ENCODE measurements around the gene ASB7. TPM values are rescaled to one million over a fixed set of nuclear protein-coding genes. Genes with fewer than 3 reads are reported as not detected.

Gene ASB7
- total RNA-seq, 1 donor from 2014 or later: 6.8 TPM

- ATAC-seq (no peak), DNase-seq (no peak)
- intact Hi-C loops (cut with micrococcal nuclease): no loop called here
These were observed 35.9 kb downstream of the ASB7 start for GRCh38 chr15:100638177-100638730.

- ATAC-seq: no peak
- intact Hi-C loops (cut with micrococcal nuclease): no loop called here
- no peak for DNase-seq
These were observed 40.0 kb downstream of the ASB7 start for GRCh38 chr15:100642213-100642949.

- ATAC-seq (no peak), DNase-seq (no peak)
- intact Hi-C loops (cut with micrococcal nuclease): no loop called here
These were observed 40.6 kb downstream of the ASB7 start for GRCh38 chr15:100642950-100643338.

GRCh38 chr15:100645671-100646070, 43.3 kb downstream of the ASB7 start:
- ATAC-seq (no peak), DNase-seq (no peak)
- intact Hi-C loops (cut with micrococcal nuclease): no loop called here

- no peak for DNase-seq
- intact Hi-C loops (cut with micrococcal nuclease): no loop called here
These were observed 46.6 kb downstream of the ASB7 start for GRCh38 chr15:100648951-100649350.

GRCh38 chr15:100650685-100651084, 48.3 kb downstream of the ASB7 start:
- intact Hi-C loops (cut with micrococcal nuclease): no loop called here
- ATAC-seq: no peak
- DNase-seq: no peak

More at GRCh38 chr15:100648951-100649350, 46.6 kb downstream of the ASB7 start:
- ATAC-seq: no peak

- intact Hi-C loops (cut with micrococcal nuclease): no loop called here
- DNase-seq (no peak), ATAC-seq (peak; percentile 81)
These were observed 48.9 kb downstream of the ASB7 start for GRCh38 chr15:100651253-100651652.

- intact Hi-C loops (cut with micrococcal nuclease): no loop called here
- DNase-seq (no peak), ATAC-seq (no peak)
These were observed 49.7 kb downstream of the ASB7 start for GRCh38 chr15:100652116-100652515.

GRCh38 chr15:100653608-100654007, 51.2 kb downstream of the ASB7 start:
- DNase-seq: no peak
- peak; percentile 51 for ATAC-seq
- intact Hi-C loops (cut with micrococcal nuclease): no loop called here

GRCh38 chr15:100658895-100659294, 56.5 kb downstream of the ASB7 start:
- ATAC-seq (no peak), DNase-seq (no peak)
- intact Hi-C loops (cut with micrococcal nuclease): no loop called here

- ATAC-seq (no peak), DNase-seq (no peak)
- intact Hi-C loops (cut with micrococcal nuclease): no loop called here
These were observed 58.8 kb downstream of the ASB7 start for GRCh38 chr15:100661156-100661555.

- ATAC-seq: peak; percentile 14
- intact Hi-C loops (cut with micrococcal nuclease): no loop called here
- no peak for DNase-seq
These were observed 60.9 kb downstream of the ASB7 start for GRCh38 chr15:100663086-100663914.

GRCh38 chr15:100663915-100664281, 61.5 kb downstream of the ASB7 start:
- ATAC-seq (no peak), DNase-seq (no peak)
- intact Hi-C loops (cut with micrococcal nuclease): no loop called here

- no peak for DNase-seq
- ATAC-seq: peak; percentile 36
- intact Hi-C loops (cut with micrococcal nuclease): no loop called here
These were observed 63.2 kb downstream of the ASB7 start for GRCh38 chr15:100665570-100665969.

- peak; percentile 66 for ATAC-seq
- peak; percentile 56 for DNase-seq
- intact Hi-C loops (cut with micrococcal nuclease): no loop called here
These were observed 65.3 kb downstream of the ASB7 start for GRCh38 chr15:100667405-100668347.

- no peak for DNase-seq
- intact Hi-C loops (cut with micrococcal nuclease): no loop called here
- no peak for ATAC-seq
These were observed 66.0 kb downstream of the ASB7 start for GRCh38 chr15:100668348-100668745.

GRCh38 chr15:100669260-100669659, 66.9 kb downstream of the ASB7 start:
- ATAC-seq (no peak), DNase-seq (no peak)
- intact Hi-C loops (cut with micrococcal nuclease): no loop called here

- intact Hi-C loops (cut with micrococcal nuclease): no loop called here
- DNase-seq (no peak), ATAC-seq (no peak)
These were observed 68.2 kb downstream of the ASB7 start for GRCh38 chr15:100670505-100671021.

- ATAC-seq: no peak
- DNase-seq: no peak
- intact Hi-C loops (cut with micrococcal nuclease): no loop called here
These were observed 68.8 kb downstream of the ASB7 start for GRCh38 chr15:100671124-100671680.
